T-helper 2 cell treated with Interferon-gamma antibody and Interleukin-4, amounts not matched to agents 100 ng/mL and 5 ng/mL, for 36 hours (primary cell): ENCODE results near the gene TMEM238L. TPM values are rescaled to one million over a fixed set of nuclear protein-coding genes. Genes with fewer than 3 reads are reported as not detected.

Experiments
- intact Hi-C: fragments of 100-400 bp; cut with micrococcal nuclease; formaldehyde crosslinking; loops from one replicate; pipeline ENCODE4 v1.15.1; 2023
- total RNA-seq: library from RNA; stranded (reverse); gene quantifications from 2 replicates; pipeline ENCODE4 v1.2.3, GENCODE V29; 2022

The TMEM238L gene
- total RNA-seq, 1 donor from 2014 or later: not detected

- intact Hi-C loops: no loop called here
Observed at GRCh38 chr17:10775740-10776356, 28.1 kb downstream of the TMEM238L start.

GRCh38 chr17:10775058-10775457 lies 28.8 kb downstream of the TMEM238L start:
- intact Hi-C loops: no loop called here

GRCh38 chr17:10773391-10773790 lies 30.5 kb downstream of the TMEM238L start:
- intact Hi-C loops: loop anchor here (5.0 kb wide), 1 partner anchor 74 kb away; no protein-coding TSS in a partner anchor

- intact Hi-C loops: loop anchor here (5.0 kb wide), 1 partner anchor 75 kb away; no protein-coding TSS in a partner anchor
Observed at GRCh38 chr17:10772425-10773380, 31.2 kb downstream of the TMEM238L start.

- intact Hi-C loops: loop anchor here (5.0 kb wide), 1 partner anchor 76 kb away; no protein-coding TSS in a partner anchor
Observed at GRCh38 chr17:10771148-10771547, 32.8 kb downstream of the TMEM238L start.

GRCh38 chr17:10769840-10770239 lies 34.1 kb downstream of the TMEM238L start:
- intact Hi-C loops: loop anchor here (5.0 kb wide), 1 partner anchor 77 kb away; no protein-coding TSS in a partner anchor

GRCh38 chr17:10768750-10769251 lies 35.1 kb downstream of the TMEM238L start:
- intact Hi-C loops: no loop called here

- intact Hi-C loops: no loop called here
Observed at GRCh38 chr17:10767232-10767631, 36.7 kb downstream of the TMEM238L start.

- intact Hi-C loops: no loop called here
Observed at GRCh38 chr17:10762037-10762436, 41.9 kb downstream of the TMEM238L start.

- intact Hi-C loops: no loop called here
Observed at GRCh38 chr17:10761281-10761680, 42.6 kb downstream of the TMEM238L start.

GRCh38 chr17:10758062-10758461 lies 45.8 kb downstream of the TMEM238L start:
- intact Hi-C loops: no loop called here

- intact Hi-C loops: no loop called here
Observed at GRCh38 chr17:10757647-10758046, 46.3 kb downstream of the TMEM238L start.

GRCh38 chr17:10757067-10757466 lies 46.8 kb downstream of the TMEM238L start:
- intact Hi-C loops: no loop called here

- intact Hi-C loops: no loop called here
Observed at GRCh38 chr17:10756619-10757018, 47.3 kb downstream of the TMEM238L start.

GRCh38 chr17:10756185-10756584 lies 47.7 kb downstream of the TMEM238L start:
- intact Hi-C loops: no loop called here

- intact Hi-C loops: no loop called here
Observed at GRCh38 chr17:10755592-10756127, 48.2 kb downstream of the TMEM238L start.

GRCh38 chr17:10754861-10755591 lies 48.9 kb downstream of the TMEM238L start:
- intact Hi-C loops: no loop called here

GRCh38 chr17:10754109-10754508 lies 49.8 kb downstream of the TMEM238L start:
- intact Hi-C loops: no loop called here

GRCh38 chr17:10752696-10753095 lies 51.2 kb downstream of the TMEM238L start:
- intact Hi-C loops: no loop called here

GRCh38 chr17:10751563-10751962 lies 52.3 kb downstream of the TMEM238L start:
- intact Hi-C loops: no loop called here

- intact Hi-C loops: no loop called here
Observed at GRCh38 chr17:10750210-10750609, 53.7 kb downstream of the TMEM238L start.
